ENCODE measurements around the gene NFIC. TPM values are rescaled to one million over a fixed set of nuclear protein-coding genes. Genes with fewer than 3 reads are reported as not detected.

NFIC gene
- total and polyA plus RNA-seq, 2 of the 4 experiments (the other 2 are of a cell fraction): 21.9 to 32.1 TPM

DNA sequence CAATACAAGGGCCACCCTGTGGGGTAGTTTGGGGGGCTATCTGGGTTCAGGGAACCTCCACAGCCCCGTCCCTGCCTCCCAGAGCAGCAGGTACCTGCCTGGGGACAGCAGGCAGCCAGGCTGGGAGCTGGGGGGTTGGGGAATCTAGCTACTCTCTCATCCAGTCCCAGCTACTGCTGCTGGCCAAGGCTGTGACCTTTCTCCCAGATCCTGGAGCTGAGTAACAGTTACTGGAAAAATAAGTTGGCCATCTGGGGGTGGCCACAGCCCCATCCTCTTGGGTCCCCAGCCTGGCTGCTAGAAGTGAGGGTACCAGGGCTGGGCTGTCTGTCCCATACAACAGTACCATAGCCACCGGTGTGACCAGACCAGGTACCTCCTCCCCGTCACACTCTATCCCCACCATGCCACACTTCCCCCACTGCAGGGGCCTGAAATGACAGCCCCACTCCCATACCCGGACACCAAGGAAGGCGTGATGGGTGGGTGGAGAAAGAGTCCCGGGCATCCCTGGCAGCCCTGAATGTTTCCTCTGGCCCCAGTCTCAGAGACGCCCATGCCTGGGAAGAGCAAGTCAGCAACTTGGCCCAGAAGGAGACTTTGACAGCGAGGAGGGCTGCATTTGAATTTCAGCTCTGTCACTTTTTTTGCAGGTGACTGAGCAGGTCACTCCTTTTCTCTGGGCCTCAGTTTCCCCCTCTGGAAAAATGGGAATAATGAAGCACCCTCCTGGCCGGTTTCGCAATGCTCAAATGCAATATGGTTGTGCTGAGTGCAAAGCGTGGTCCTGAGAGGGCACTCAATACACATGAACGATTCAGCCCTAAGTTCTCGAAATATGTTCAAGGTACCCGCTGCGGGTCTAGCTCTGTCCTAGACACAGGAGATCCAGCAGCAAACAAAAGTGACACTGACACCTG is 30.7 kb upstream of the NFIC start:
- intact Hi-C loops (cut with micrococcal nuclease): no loop called here
- WGBS, 2 experiments (ENCODE audit: extremely low coverage in 2 of 2, insufficient read length in 1 of 2): 89% methylated on average over 7 of the region's 15 CpGs; no CpG with 5 or more reads in 1 of the 2 experiments

More for the DNA sequence above, 30.7 kb upstream of the NFIC start:
- H4K20me1 ChIP-seq (ENCODE audit: insufficient read depth, low read length): no peaks in the 10 kb centered on the region
- H3K4me3 ChIP-seq (ENCODE audit: insufficient read depth, low read depth, low read length): no peak overlapping the region
- H3K9me3 ChIP-seq (ENCODE audit: control insufficient read depth, insufficient read depth, low read length): no peaks in the 10 kb centered on the region
- dilution Hi-C loops (cut with HindIII; ENCODE audit: low sequenced_read_pairs, unreplicated experiment) (no loop called here), in situ Hi-C loops (cut with MboI; ENCODE audit: low sequenced_read_pairs) (no loop called here)
- H4K91ac ChIP-seq (ENCODE audit: insufficient read depth, low read depth, low read length): peak overlapping the region; percentile 72
- TF ChIP-seq MAFK (IDR thresholded peaks at IDR 0.05; ENCODE audit: low read depth, low read length) (no peak), NFE2L2 (IDR thresholded peaks at IDR 0.05; ENCODE audit: low read depth, low read length) (no peak), FOS (IDR thresholded peaks at IDR 0.05; ENCODE audit: low read depth, low read length) (no peak), CEBPB (IDR thresholded peaks at IDR 0.05; ENCODE audit: low read depth, low read length) (peak; percentile 85), MXI1 (IDR thresholded peaks at IDR 0.05; ENCODE audit: borderline replicate concordance, low read depth, low read length) (no peak), MAZ (IDR thresholded peaks at IDR 0.05; ENCODE audit: borderline replicate concordance, low read depth, low read length) (no peak), RAD21 (IDR thresholded peaks at IDR 0.05; ENCODE audit: low read length) (no peak)
- TF ChIP-seq, protein P1, sequence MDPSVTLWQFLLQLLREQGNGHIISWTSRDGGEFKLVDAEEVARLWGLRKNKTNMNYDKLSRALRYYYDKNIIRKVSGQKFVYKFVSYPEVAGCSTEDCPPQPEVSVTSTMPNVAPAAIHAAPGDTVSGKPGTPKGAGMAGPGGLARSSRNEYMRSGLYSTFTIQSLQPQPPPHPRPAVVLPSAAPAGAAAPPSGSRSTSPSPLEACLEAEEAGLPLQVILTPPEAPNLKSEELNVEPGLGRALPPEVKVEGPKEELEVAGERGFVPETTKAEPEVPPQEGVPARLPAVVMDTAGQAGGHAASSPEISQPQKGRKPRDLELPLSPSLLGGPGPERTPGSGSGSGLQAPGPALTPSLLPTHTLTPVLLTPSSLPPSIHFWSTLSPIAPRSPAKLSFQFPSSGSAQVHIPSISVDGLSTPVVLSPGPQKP (IDR thresholded peaks at IDR 0.05; ENCODE audit: borderline replicate concordance, low read depth, low read length): no peak
- no peaks in the 10 kb centered on the region for H3K36me3 ChIP-seq (ENCODE audit: control insufficient read depth, insufficient read depth, low read length)
- H3K79me1 ChIP-seq (ENCODE audit: low read depth in 1 of 2, low read length in 2 of 2): no peaks in the 10 kb centered on the region; a peak in 1 of 4 replicates
- H3K27me3 ChIP-seq (ENCODE audit: control insufficient read depth, insufficient read depth, low read length): no peaks in the 10 kb centered on the region; the same call in 1 of the 2 replicates
- H2BK20ac ChIP-seq (ENCODE audit: low read depth, low read length): peak overlapping the region; percentile 48; the same call in 1 of the 2 replicates
- H2AK5ac ChIP-seq (ENCODE audit: low read depth, low read length): peak overlapping the region; percentile 85
- H3K4ac ChIP-seq (ENCODE audit: low read depth, low read length): peak overlapping the region; percentile 49
- H3K27ac ChIP-seq (ENCODE audit: insufficient read depth, low read length): peak overlapping the region; percentile 21
- peak overlapping the region; percentile 60 for H4K5ac ChIP-seq (ENCODE audit: low read depth, low read length)
- no peak overlapping the region for H3K23ac ChIP-seq (ENCODE audit: low read depth, low read length)
- CTCF ChIA-PET: interaction anchor here (0.6 to 0.8 kb wide), 2 partner anchors 94 to 545 kb away, joined by 3 to 6 read pairs; no protein-coding TSS in a partner anchor
- peak overlapping the region; percentile 68 for H2AFZ ChIP-seq (replicated peaks; ENCODE audit: low read length, poor library complexity)
- DNase-seq: peak; percentile 57
- H3K9me1 ChIP-seq (ENCODE audit: insufficient read depth, low read length): peaks cover 9% of the 10 kb centered on the region; the same call in 1 of the 2 replicates
- H2BK15ac ChIP-seq (ENCODE audit: low read depth, low read length): peak overlapping the region; percentile 58; the same call in 2 of the 3 replicates
- H3K56ac ChIP-seq (ENCODE audit: extremely low read depth, insufficient read depth, low read length): no peak overlapping the region
- H2BK5ac ChIP-seq (ENCODE audit: low read depth, low read length, poor library complexity, severe bottlenecking): peak overlapping the region; percentile 49
- H4K8ac ChIP-seq (ENCODE audit: low read depth in 2 of 2, low read length in 2 of 2): peak overlapping the region; percentile 17 to 37; a peak in 2 of 4 replicates
- H3K4me1 ChIP-seq (ENCODE audit: control insufficient read depth, insufficient read depth, low read length): peaks cover 24% of the 10 kb centered on the region
- H3K9ac ChIP-seq (ENCODE audit: low read depth, low read length): no peak overlapping the region
- POLR2A ChIA-PET (ENCODE audit: unreplicated experiment): interaction anchor here (0.5 kb wide), 1 partner anchor 28 kb away, joined by 6 read pairs; no protein-coding TSS in a partner anchor
- H3K18ac ChIP-seq (ENCODE audit: low read depth, low read length): peak overlapping the region; percentile 63
- H3K4me2 ChIP-seq (ENCODE audit: low read depth, low read length): peak overlapping the region; percentile 28; the same call in 1 of the 2 replicates
- ATAC-seq (ENCODE audit: low read depth): peak; percentile 55
- H2AK9ac ChIP-seq (replicated peaks; ENCODE audit: low read depth, low read length, poor library complexity): peak overlapping the region; percentile 63
- BruUV-seq (replicated peaks): no TSS peak
- peak overlapping the region; percentile 69 for H2BK120ac ChIP-seq (ENCODE audit: low read depth, low read length)
- H3K14ac ChIP-seq (replicated peaks; ENCODE audit: low read depth, low read length): peak overlapping the region; percentile 49
